H1 (cell line): ENCODE measurements around the gene KIF26B.

ENCODE experiments used
- ATF3 ChIP-seq: IDR thresholded peaks from 2 replicates; pipeline ENCODE4 v1.6.1; 2011; ENCODE audit warnings: low read depth, mild to moderate bottlenecking, low read length; ENCODE audit not compliant: insufficient read depth
- BRCA1 ChIP-seq: IDR thresholded peaks from 2 replicates; pipeline ENCODE4 v1.6.1; 2012; ENCODE audit warnings: low read depth, low read length, improper control_type of control experiment
- MAFK ChIP-seq: IDR thresholded peaks from 2 replicates; pipeline ENCODE4 v1.6.1; 2012; ENCODE audit warnings: low read depth, mild to moderate bottlenecking, improper control_type of control experiment, low read length
- POU5F1 ChIP-seq: IDR thresholded peaks from 2 replicates; pipeline ENCODE4 v1.6.1; 2011; ENCODE audit warnings: low read depth, mild to moderate bottlenecking, low read length, moderate library complexity
- YY1 ChIP-seq: IDR thresholded peaks from 2 replicates; pipeline ENCODE4 v1.6.1; 2011; ENCODE audit warnings: low read depth, mild to moderate bottlenecking, low read length

- TF ChIP-seq BRCA1 (no peak), POU5F1 (no peak), MAFK (no peak), ATF3 (no peak), YY1 (no peak)
These were observed 117.9 kb downstream of the KIF26B start for GRCh38 chr1:245272676-245273075.
